ENCODE data around the gene ALKBH1. TPM values are rescaled to one million over a fixed set of nuclear protein-coding genes. Genes with fewer than 3 reads are reported as not detected.

ALKBH1 gene
- total RNA-seq, 4 donors from 2014 or later: 9.7 to 12.7 (median 11.3) TPM

DNA sequence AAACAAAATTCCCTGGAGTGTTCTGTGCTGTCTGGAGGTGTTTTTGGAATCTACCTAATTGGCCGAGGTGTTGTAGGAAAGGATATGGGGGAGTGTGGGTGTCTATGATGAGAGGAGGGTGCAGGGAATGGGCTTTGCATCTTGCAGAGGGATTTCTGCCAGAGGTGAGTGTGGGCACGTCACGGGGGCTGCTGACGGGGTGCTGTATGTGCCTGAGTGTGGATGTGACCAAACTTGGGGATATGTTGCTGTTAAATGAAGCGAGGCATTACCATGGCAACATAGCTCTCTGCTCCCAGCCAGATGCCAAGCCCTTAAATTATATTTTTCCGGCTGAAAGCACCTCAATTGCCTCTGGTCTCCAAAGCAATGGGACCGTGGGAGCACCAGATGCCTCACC lies 47.1 kb downstream of the ALKBH1 start:
- ATAC-seq: no peak
- H3K27ac ChIP-seq: no peak overlapping the region
- TF ChIP-seq EP300 (IDR thresholded peaks at IDR 0.05): no peak
- TF ChIP-seq POLR2AphosphoS5 (IDR thresholded peaks at IDR 0.05): no peak
- TF ChIP-seq POLR2A (IDR thresholded peaks at IDR 0.05): no peak
- TF ChIP-seq CTCF (IDR thresholded peaks at IDR 0.05): no peak
- H3K4me3 ChIP-seq: no peak overlapping the region
- no peaks in the 10 kb centered on the region for H3K4me1 ChIP-seq
- WGBS, 2 donors (ENCODE audit: low coverage in 1 of 2): 70 to 80% methylated on average over 3 to 5 of the region's 7 CpGs
- no peaks in the 10 kb centered on the region for H3K36me3 ChIP-seq
- peaks cover 9% of the 10 kb centered on the region for H3K27me3 ChIP-seq
- no peaks in the 10 kb centered on the region for H3K9me3 ChIP-seq

DNA sequence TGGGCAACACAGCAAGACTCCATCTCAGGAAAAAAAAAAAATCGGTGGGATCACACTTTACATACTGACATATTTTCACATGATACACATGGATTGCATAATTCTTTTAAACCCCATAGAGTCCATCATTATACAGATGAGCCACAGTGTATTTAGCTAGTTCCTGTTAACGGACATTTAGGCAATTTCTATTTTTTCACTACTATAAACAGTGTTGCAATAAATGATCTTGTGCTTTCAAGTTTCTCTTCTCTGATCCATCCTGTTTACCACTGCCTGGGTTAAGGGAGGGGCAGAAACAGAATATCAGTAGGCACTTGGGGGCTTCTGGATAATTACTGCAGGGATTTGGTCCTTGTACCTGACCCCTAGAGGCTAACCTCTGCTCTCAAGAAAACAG lies 48.0 kb downstream of the ALKBH1 start:
- Histone ChIP-seq H3K27me3 (peaks cover 9% of the 10 kb centered on the region), H3K27ac (no peak overlapping the region), H3K4me3 (no peak overlapping the region), H3K36me3 (no peaks in the 10 kb centered on the region), H3K9me3 (no peaks in the 10 kb centered on the region), H3K4me1 (no peaks in the 10 kb centered on the region)
- TF ChIP-seq CTCF (IDR thresholded peaks at IDR 0.05) (no peak), POLR2AphosphoS5 (IDR thresholded peaks at IDR 0.05) (no peak), EP300 (IDR thresholded peaks at IDR 0.05) (no peak), POLR2A (IDR thresholded peaks at IDR 0.05) (no peak)
- WGBS, 2 donors (ENCODE audit: low coverage in 1 of 2): 64 to 75% methylated on average over 2 of the region's 2 CpGs
- no peak for ATAC-seq

GRCh38 chr14:77657280-77657679 lies 50.5 kb downstream of the ALKBH1 start:
- H3K4me1 ChIP-seq: no peaks in the 10 kb centered on the region
- H3K27me3 ChIP-seq: peaks cover 9% of the 10 kb centered on the region
- no peak for ATAC-seq
- H3K36me3 ChIP-seq: no peaks in the 10 kb centered on the region
- WGBS, 2 donors (ENCODE audit: low coverage in 1 of 2): 46 to 74% methylated on average over 3 to 5 of the region's 5 CpGs
- no peak overlapping the region for H3K27ac ChIP-seq
- H3K9me3 ChIP-seq: no peaks in the 10 kb centered on the region
- TF ChIP-seq POLR2AphosphoS5 (IDR thresholded peaks at IDR 0.05) (no peak), POLR2A (IDR thresholded peaks at IDR 0.05) (no peak), CTCF (IDR thresholded peaks at IDR 0.05) (no peak)
- no peak overlapping the region for H3K4me3 ChIP-seq

GRCh38 chr14:77654001-77654441 lies 53.8 kb downstream of the ALKBH1 start:
- no peak for TF ChIP-seq POLR2AphosphoS5 (IDR thresholded peaks at IDR 0.05)
- no peak for TF ChIP-seq EP300 (IDR thresholded peaks at IDR 0.05)
- no peak for TF ChIP-seq CTCF (IDR thresholded peaks at IDR 0.05)
- no peak for TF ChIP-seq POLR2A (IDR thresholded peaks at IDR 0.05)
- ATAC-seq: no peak
- WGBS, 2 donors (ENCODE audit: low coverage in 1 of 2): 40% methylated on average over 1 of the region's 11 CpGs
- Histone ChIP-seq H3K27ac (no peak overlapping the region), H3K4me1 (no peaks in the 10 kb centered on the region), H3K36me3 (no peaks in the 10 kb centered on the region), H3K4me3 (no peak overlapping the region), H3K27me3 (no peaks in the 10 kb centered on the region), H3K9me3 (no peaks in the 10 kb centered on the region)

DNA sequence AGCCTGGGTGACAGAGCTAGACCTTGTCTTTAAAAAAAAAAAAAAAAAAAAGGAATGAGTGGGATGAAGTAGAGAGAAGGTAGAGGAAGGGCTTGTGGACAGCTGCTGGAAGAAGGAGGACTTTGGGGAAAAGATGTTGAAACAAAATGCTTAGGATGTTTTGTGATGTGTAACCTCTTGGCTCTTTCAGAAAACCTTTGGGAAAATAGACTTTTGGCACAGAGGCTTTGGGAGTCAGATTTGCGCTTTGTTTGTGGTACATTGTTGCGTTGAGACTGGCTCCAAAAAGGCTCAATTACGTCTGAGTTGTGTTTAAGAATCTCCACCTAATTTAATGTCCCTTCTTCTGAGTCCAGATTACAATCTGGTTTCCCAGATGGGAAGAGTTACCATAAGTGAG lies 58.5 kb downstream of the ALKBH1 start:
- ATAC-seq: no peak

More for the DNA sequence above, 58.5 kb downstream of the ALKBH1 start:
- Histone ChIP-seq H3K27ac (no peak overlapping the region), H3K36me3 (no peaks in the 10 kb centered on the region), H3K4me1 (no peaks in the 10 kb centered on the region), H3K9me3 (no peaks in the 10 kb centered on the region), H3K4me3 (no peak overlapping the region), H3K27me3 (no peaks in the 10 kb centered on the region)
- 80 to 82% methylated on average over 3 of the region's 3 CpGs for WGBS, 2 donors (ENCODE audit: low coverage in 1 of 2)
- TF ChIP-seq POLR2A (IDR thresholded peaks at IDR 0.05) (no peak), POLR2AphosphoS5 (IDR thresholded peaks at IDR 0.05) (no peak), CTCF (IDR thresholded peaks at IDR 0.05) (no peak)
